LNCaP clone FGC (cell line): ENCODE measurements around the gene MCOLN1.

Experiments
- DNase-seq: peaks from one replicate; pipeline ENCODE4 v3.0.0-alpha.2; 2011; ENCODE audit warnings: low read depth
- H3K4me3 ChIP-seq: 2 replicates; pipeline ENCODE4 v1.5.1; 2011; ENCODE audit warnings: mild to moderate bottlenecking, low read depth, low read length, control low read depth
- TF ChIP-seq, protein P1 (sequence below): IDR thresholded peaks from 2 replicates; pipeline ENCODE4 v1.5.1; 2012; ENCODE audit warnings: mild to moderate bottlenecking; ENCODE audit not compliant: control insufficient read depth, insufficient read depth; ENCODE audit errors: extremely low read depth

The MCOLN1 gene

DNA sequence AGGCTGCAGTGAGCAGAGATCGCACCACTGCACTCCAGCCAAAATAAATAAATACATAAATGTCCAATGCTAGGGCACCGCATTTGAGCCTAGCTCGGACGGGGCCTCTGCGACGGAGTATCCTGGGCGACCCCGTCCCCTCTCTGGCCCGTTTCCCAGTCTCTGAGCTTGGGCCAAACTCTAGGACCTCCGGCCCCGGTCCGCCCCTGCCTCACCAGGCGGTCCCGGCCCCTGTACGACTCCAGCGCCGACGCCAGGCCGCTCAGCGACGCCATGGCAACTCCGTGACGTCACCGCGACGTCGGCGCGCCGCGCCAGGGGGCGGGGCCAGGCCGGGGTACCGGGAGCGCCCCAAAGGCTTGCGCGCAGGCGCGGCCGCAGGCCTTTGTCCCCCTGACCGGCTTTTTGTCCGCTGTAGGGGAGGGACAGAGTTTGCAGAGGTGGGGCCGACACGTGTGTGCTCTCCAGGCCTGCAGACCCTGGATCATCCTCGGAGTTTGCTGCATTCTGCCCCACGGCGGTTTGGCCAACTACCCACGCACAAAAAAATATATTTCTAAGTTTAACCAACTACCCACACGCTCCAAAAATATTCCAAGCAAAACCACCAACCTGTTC, 33.6 kb upstream of the MCOLN1 start, which contains the start of gene PEX11G:
Gene PEX11G, minus strand, starts transcription at position 300 of the 618 bp plus-strand sequence. Its CDS starts 25 bp downstream, at position 275.
- no peak for DNase-seq
- TF ChIP-seq, protein P1, sequence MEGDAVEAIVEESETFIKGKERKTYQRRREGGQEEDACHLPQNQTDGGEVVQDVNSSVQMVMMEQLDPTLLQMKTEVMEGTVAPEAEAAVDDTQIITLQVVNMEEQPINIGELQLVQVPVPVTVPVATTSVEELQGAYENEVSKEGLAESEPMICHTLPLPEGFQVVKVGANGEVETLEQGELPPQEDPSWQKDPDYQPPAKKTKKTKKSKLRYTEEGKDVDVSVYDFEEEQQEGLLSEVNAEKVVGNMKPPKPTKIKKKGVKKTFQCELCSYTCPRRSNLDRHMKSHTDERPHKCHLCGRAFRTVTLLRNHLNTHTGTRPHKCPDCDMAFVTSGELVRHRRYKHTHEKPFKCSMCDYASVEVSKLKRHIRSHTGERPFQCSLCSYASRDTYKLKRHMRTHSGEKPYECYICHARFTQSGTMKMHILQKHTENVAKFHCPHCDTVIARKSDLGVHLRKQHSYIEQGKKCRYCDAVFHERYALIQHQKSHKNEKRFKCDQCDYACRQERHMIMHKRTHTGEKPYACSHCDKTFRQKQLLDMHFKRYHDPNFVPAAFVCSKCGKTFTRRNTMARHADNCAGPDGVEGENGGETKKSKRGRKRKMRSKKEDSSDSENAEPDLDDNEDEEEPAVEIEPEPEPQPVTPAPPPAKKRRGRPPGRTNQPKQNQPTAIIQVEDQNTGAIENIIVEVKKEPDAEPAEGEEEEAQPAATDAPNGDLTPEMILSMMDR, result no peak
- H3K4me3 ChIP-seq, result peak within 1 kb of the TSS; percentile 64

DNA sequence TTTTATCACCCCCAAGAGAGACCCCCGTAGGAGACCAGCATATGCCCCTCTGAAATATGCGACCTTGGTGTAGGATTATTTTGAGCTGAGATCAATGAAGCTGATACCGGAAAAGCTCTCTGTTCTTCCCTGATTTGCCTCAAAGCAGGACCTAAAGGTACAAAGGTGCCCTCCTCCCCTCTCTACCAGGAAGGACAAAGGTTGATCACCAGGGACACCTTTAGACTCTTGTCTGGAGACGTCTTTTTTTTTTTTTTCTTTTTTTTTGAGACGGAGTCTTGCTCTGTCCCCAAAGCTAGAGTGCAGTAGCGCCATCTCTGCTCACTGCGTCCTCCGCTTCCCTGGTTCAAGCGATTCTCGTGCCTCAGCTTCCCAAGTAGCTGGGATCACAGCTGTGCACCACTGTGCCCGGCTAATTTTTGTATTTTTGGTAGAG, 32.8 kb upstream of the MCOLN1 start:
- DNase-seq, result no peak
- no peak overlapping the region; the same call in 1 of the 2 replicates for H3K4me3 ChIP-seq
- TF ChIP-seq, protein P1, result no peak

DNA sequence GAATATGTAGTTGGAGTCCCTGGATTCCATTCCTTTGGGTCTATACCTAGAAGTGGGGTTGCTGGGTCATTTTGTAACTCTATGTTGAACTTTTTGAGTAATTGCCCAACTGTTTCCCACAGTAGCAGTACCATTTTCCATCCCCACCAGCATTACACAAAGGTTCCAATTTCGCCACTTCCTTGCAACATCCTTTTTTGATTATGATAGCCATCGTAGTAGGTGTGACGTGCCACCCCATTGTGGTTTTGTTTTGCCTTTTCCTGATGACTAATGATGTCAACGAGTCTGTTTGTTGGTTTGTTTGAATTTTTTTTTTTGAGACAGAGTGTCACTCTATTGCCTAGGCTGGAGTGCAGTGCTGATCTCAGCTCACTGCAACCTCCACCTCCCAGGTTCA, 30.3 kb upstream of the MCOLN1 start:
- no peak overlapping the region for H3K4me3 ChIP-seq
- TF ChIP-seq, protein P1, result no peak
- DNase-seq, result no peak

DNA sequence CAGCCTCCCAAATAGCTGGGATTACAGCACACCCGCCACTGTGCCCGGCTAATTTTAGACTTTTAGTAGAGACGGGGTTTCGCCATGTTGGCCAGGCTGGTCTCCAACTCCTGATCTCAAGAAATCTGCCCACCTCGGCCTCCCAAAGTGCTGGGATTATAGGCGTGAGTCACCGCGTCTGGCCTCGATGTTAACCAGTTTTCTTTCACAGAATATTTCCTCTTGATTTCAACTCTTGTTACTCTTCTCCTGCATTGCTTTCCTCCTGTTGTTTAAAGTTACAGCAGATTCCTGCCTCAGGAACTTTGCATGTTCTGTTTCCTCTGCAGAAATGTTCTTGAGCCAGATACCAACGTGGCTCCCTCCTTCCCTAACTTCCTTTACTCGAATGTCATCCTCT, 29.9 kb upstream of the MCOLN1 start:
- TF ChIP-seq, protein P1, result no peak
- H3K4me3 ChIP-seq, result no peak overlapping the region
- DNase-seq, result no peak

DNA sequence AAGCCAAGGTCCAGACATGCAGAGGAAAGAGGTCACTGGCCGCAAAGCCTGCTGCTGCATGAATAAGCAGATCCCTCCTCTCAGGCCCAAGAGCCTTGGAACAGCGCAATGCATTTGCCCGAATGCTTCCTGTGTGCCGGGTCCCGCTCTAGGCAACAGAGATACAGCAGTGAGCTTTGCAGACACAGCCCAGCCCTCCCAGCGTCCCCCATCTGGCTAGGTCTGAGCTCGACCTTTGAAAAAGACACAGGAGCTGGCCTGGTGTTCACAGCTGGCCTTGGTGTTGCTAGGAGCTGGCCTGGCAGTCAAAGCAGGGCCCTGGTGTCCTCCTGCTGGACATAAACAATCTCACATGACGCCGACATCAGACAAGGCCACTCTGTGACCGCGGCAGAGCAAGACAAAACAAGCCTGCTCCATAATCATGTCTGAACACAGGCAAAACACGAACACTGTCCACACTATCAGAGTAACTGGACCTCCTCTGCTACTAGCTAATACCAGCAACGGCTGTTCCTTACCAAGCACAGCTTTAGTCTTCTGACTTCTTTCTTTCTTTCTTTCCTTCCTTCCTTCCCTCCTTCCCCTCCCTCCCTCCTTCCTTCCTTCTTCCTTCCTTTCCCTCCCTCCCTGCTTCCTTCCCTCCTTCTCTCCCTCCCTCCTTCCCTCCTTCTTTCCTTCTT, 27.9 kb upstream of the MCOLN1 start:
- TF ChIP-seq, protein P1, result no peak
- H3K4me3 ChIP-seq, result no peak overlapping the region
- DNase-seq, result no peak

DNA sequence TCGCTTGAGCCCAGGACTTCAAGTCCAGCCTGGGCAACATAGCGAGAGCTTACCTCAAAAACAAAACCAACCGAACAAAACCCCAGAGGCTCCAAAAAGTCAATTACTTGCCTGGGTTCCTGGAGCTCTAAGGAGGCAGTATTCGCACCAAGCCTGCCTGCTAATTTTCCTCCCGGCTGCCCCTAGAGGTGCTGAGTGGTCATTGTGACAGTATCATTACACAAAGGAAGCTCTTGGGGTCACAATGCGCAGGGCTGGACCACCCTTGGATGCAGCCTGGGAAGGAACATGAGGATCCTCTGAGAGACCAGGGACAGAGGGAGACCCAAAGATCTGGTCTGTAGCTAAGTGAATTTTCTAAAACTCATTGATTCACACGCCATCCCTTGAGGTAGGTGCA, 25.1 kb upstream of the MCOLN1 start:
- H3K4me3 ChIP-seq, result no peak overlapping the region
- no peak for DNase-seq
- TF ChIP-seq, protein P1, result peak; percentile 20; the same call in 1 of the 2 replicates
